Natural killer cell (primary cell): ENCODE measurements around the gene SFRP2. TPM values are rescaled to one million over a fixed set of nuclear protein-coding genes. Genes with fewer than 3 reads are reported as not detected.
A peak's percentile ranks its signal among the peaks of the same experiment; 100 is the strongest.

ENCODE experiments used
- ATAC-seq, 3 donors: fragments of 150-1000 bp in 2 of 3; fragments of 200-7000 bp in 1 of 3; cut with Tn5 transposase; 1 replicate in 1 of 3; 2 replicates in 2 of 3; pipeline ENCODE4 v1.10.0; 2021; ENCODE audit warnings: mild to moderate bottlenecking in 2 of 3, moderate library complexity in 2 of 3
- DNase-seq, 2 donors: peaks; one replicate each; pipeline versions ENCODE4 v3.0.0 to v3.0.0-alpha.2; 2013 to 2021; ENCODE audit warnings: mixed read lengths in 1 of 2
- H3K27ac ChIP-seq: one replicate; pipeline ENCODE4 v1.5.1; 2013; ENCODE audit warnings: mild to moderate bottlenecking, low read length
- H3K27me3 ChIP-seq: one replicate; pipeline ENCODE4 v1.6.1; 2013; ENCODE audit warnings: low read length; ENCODE audit not compliant: control insufficient read depth, insufficient read depth
- H3K36me3 ChIP-seq: one replicate; pipeline ENCODE4 v1.6.1; 2013; ENCODE audit warnings: low read length; ENCODE audit not compliant: control insufficient read depth, insufficient read depth
- H3K4me1 ChIP-seq: one replicate; pipeline ENCODE4 v1.6.1; 2013; ENCODE audit warnings: low read length; ENCODE audit not compliant: control insufficient read depth, insufficient read depth
- H3K4me3 ChIP-seq: one replicate; pipeline ENCODE4 v1.5.1; 2013; ENCODE audit warnings: low read length
- H3K9me3 ChIP-seq: one replicate; pipeline ENCODE4 v1.6.1; 2013; ENCODE audit warnings: low read length; ENCODE audit not compliant: control insufficient read depth, insufficient read depth
- H3K27ac Mint-ChIP-seq, 2 donors: one replicate each; pipeline ENCODE4 v1.8.0; 2022; ENCODE audit warnings: mild to moderate bottlenecking in 2 of 2, mixed read lengths in 2 of 2, moderate library complexity in 1 of 2
- H3K27me3 Mint-ChIP-seq, 2 donors: one replicate each; pipeline ENCODE4 v1.8.0; 2022; ENCODE audit warnings: low read depth in 2 of 2, mixed read lengths in 2 of 2
- H3K36me3 Mint-ChIP-seq: one replicate; pipeline ENCODE4 v1.8.0; 2022; ENCODE audit warnings: mixed read lengths
- H3K4me1 Mint-ChIP-seq, 2 donors: one replicate each; pipeline ENCODE4 v1.8.0; 2022; ENCODE audit warnings: mixed read lengths in 2 of 2
- H3K4me3 Mint-ChIP-seq: one replicate; pipeline ENCODE4 v1.8.0; 2022; ENCODE audit warnings: mild to moderate bottlenecking, moderate library complexity, mixed read lengths
- H3K9me3 Mint-ChIP-seq, 2 donors: one replicate each; pipeline ENCODE4 v1.8.0; 2022; ENCODE audit warnings: mixed read lengths in 2 of 2
- WGBS: methylation state at CpG from one replicate; pipeline ENCODE4 v1.1.7; 2013; ENCODE audit warnings: missing lambda C conversion rate; ENCODE audit not compliant: insufficient coverage; 5-methylcytosine and 5-hydroxymethylcytosine counted together
- intact Hi-C: fragments of 100-400 bp; cut with micrococcal nuclease; formaldehyde crosslinking; loops from one replicate; pipeline ENCODE4 v1.14.2; 2022
- total RNA-seq, 4 donors: library from RNA; stranded (reverse); fragments of 120-200 nt in 1 of 4; gene quantifications; one replicate each; pipeline versions ENCODE4 v1.2.3 to v1.2.4, GENCODE V29; 2013 to 2022
- TF ChIP-seq, protein P1 (sequence below): fragments of 200-600 bp; IDR thresholded peaks from one replicate; pipeline ENCODE4 v1.8.0; 2022; ENCODE audit warnings: antibody characterized with exemption

SFRP2 gene
- total RNA-seq, 3 donors from 2014 or later (not counting 1 experiment from before 2014, with no cell fraction given): not detected

DNA sequence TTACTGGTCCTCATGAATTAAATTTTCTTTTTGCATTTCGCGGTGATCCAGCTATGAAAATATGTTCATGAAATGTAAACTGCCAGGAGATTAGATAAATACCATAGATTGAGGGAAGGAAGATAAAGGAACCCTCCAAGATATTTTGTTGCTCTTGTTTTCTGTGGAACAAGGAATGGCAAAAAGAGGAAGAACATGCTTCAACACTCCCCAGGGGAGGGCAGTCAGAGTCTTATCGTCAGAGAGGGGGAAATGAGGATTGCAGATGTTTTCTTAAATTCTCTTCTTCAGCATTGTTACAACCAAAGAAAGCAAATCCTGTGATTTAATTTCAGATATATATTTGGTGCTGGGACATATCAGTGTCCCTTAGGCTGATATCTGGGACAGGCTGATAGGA, 9.5 kb upstream of the SFRP2 start:
- no peak overlapping the region for H3K4me3 Mint-ChIP-seq
- H3K27me3 Mint-ChIP-seq: peaks cover 51 to 58% of the 10 kb centered on the region in 2 donors
- TF ChIP-seq, protein P1, sequence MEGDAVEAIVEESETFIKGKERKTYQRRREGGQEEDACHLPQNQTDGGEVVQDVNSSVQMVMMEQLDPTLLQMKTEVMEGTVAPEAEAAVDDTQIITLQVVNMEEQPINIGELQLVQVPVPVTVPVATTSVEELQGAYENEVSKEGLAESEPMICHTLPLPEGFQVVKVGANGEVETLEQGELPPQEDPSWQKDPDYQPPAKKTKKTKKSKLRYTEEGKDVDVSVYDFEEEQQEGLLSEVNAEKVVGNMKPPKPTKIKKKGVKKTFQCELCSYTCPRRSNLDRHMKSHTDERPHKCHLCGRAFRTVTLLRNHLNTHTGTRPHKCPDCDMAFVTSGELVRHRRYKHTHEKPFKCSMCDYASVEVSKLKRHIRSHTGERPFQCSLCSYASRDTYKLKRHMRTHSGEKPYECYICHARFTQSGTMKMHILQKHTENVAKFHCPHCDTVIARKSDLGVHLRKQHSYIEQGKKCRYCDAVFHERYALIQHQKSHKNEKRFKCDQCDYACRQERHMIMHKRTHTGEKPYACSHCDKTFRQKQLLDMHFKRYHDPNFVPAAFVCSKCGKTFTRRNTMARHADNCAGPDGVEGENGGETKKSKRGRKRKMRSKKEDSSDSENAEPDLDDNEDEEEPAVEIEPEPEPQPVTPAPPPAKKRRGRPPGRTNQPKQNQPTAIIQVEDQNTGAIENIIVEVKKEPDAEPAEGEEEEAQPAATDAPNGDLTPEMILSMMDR: no peak
- Histone ChIP-seq H3K4me1 (no peaks in the 10 kb centered on the region), H3K9me3 (no peaks in the 10 kb centered on the region), H3K27ac (no peak overlapping the region), H3K27me3 (peaks cover 21% of the 10 kb centered on the region), H3K4me3 (no peak overlapping the region), H3K36me3 (no peaks in the 10 kb centered on the region)
- no peaks in the 10 kb centered on the region for H3K36me3 Mint-ChIP-seq
- DNase-seq: no peak
- no peaks in the 10 kb centered on the region for H3K4me1 Mint-ChIP-seq
- no peak for ATAC-seq
- WGBS: 95% methylated on average over 2 of the region's 3 CpGs
- H3K9me3 Mint-ChIP-seq: no peaks in the 10 kb centered on the region
- no peak overlapping the region for H3K27ac Mint-ChIP-seq
- intact Hi-C loops: no loop called here

DNA sequence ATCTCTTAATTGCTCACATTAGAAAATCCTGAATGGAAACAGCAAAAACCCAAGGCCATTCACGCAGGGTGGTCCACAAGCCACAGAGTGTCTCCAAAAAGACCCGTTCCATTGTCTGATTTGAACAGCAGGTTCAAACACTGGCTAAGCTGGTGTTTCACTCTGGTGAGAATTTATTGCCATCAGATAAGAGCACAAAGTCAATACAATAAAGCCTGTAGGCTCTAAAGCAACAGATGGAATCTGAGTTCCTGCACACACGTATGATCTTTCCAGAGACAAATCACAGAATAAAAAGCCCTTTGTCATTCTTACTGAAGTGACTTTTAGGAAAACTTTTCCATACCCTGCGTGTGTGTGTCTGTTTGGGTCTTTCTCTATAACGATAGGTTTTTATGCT, 5.1 kb upstream of the SFRP2 start:
- Mint-ChIP-seq H3K27ac (no peak overlapping the region), H3K9me3 (no peaks in the 10 kb centered on the region), H3K4me3 (no peak overlapping the region), H3K36me3 (no peaks in the 10 kb centered on the region), H3K27me3 (peaks cover 73 to 87% of the 10 kb centered on the region in 2 donors), H3K4me1 (peaks cover 9 to 16% of the 10 kb centered on the region in 2 donors)
- H3K9me3 ChIP-seq: no peaks in the 10 kb centered on the region
- no peak for ATAC-seq
- DNase-seq: no peak
- WGBS: 53% methylated on average over 3 of the region's 5 CpGs
- H3K36me3 ChIP-seq: no peaks in the 10 kb centered on the region
- H3K27ac ChIP-seq: no peak overlapping the region
- H3K4me3 ChIP-seq: no peak overlapping the region
- H3K27me3 ChIP-seq: peaks cover 58% of the 10 kb centered on the region
- intact Hi-C loops: no loop called here
- H3K4me1 ChIP-seq: peaks cover 36% of the 10 kb centered on the region
- TF ChIP-seq, protein P1: no peak

DNA sequence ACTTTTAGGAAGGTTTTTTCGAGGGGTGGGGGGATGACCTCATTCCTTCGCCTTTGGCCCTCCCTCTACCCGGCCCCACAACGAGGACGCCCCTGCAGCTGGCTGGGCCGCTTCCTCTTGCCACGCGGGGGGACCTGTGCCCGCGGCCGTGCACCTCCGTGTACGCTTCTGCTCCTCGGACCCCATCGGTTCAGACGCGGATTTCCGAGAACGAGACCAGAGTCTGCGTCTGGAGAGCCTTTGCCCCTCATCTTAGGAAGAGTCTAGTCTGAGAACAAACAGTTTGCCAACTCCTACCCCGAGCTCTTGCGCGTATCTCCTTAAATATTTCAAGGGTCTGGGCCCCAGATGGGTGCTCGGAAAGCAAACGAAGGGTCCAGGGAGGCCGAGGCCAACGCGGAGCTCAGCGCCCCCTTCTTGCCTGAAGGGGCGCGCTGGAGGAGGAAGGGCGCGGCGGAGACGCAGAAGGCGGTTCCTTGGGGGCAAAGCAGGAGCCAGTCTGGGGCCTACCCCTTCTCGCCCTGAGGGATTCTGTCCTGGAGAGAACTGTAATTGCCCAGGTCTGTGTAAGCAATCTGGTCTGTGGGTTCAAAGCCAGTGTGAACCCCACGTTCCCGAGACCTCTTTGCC, 3.9 kb upstream of the SFRP2 start:
- H3K9me3 Mint-ChIP-seq: no peaks in the 10 kb centered on the region
- Histone ChIP-seq H3K27ac (no peak overlapping the region), H3K4me3 (no peak overlapping the region), H3K9me3 (no peaks in the 10 kb centered on the region), H3K27me3 (peaks cover 65% of the 10 kb centered on the region), H3K36me3 (no peaks in the 10 kb centered on the region), H3K4me1 (peaks cover 42% of the 10 kb centered on the region)
- no peak overlapping the region for H3K27ac Mint-ChIP-seq
- TF ChIP-seq, protein P1: no peak
- WGBS: 14% methylated on average over 39 of the region's 39 CpGs
- intact Hi-C loops: no loop called here
- peaks cover 9 to 25% of the 10 kb centered on the region in 2 donors for H3K4me1 Mint-ChIP-seq
- peaks cover 72 to 83% of the 10 kb centered on the region in 2 donors for H3K27me3 Mint-ChIP-seq
- ATAC-seq (no peak), DNase-seq (no peak)
- no peaks in the 10 kb centered on the region for H3K36me3 Mint-ChIP-seq
- peak overlapping the region; percentile 35 for H3K4me3 Mint-ChIP-seq
